HG02885 (cell line): ENCODE measurements around the gene ITPR1.

Experiments used
- ATAC-seq: cut with Tn5 transposase; IDR thresholded peaks from one replicate; pipeline ENCODE4 v1.9.1; 2021; ENCODE audit warnings: mild to moderate bottlenecking; ENCODE audit not compliant: unreplicated experiment, poor library complexity

The ITPR1 gene

DNA sequence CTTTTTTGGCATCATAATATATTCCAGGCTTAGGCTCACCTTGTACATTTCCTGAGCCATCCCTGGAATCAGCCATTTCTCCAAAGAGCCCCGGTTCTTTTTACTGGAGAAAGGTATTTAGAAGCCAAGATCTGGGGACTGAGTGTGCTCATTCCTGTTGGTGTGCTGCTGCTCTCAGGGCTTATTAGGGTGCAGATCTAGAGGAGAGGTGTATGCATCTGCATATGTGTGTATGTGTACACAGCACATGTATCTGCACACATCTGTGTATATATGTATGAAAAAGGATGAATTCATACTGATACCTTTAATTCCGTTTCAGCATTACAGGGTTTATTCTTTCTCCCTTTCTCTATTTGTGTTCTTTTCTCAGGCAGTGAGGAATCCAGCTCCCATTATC lies 324.0 kb downstream of the ITPR1 start:
- no peak for ATAC-seq

DNA sequence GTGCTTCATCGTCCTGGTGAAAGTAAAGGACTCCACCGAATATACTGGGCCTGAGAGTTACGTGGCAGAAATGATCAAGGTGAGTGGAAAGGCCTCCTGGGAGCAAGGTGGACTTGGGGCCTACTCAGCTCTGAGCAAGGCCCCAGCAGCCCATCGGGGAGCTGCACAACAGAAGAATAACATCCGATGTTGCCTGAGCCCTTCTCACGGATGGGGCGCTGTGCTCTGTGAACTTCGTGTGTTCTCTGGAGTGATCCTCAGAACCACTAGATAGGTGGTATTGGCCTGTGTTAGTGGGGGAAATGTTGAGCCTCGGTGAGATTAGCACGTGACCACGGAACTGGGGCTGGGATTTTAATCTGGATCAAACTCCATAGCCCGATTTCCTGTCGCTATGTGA lies 325.0 kb downstream of the ITPR1 start:
- ATAC-seq: no peak

GRCh38 chr3:4818986-4819693 lies 326.0 kb downstream of the ITPR1 start:
- ATAC-seq: no peak

DNA sequence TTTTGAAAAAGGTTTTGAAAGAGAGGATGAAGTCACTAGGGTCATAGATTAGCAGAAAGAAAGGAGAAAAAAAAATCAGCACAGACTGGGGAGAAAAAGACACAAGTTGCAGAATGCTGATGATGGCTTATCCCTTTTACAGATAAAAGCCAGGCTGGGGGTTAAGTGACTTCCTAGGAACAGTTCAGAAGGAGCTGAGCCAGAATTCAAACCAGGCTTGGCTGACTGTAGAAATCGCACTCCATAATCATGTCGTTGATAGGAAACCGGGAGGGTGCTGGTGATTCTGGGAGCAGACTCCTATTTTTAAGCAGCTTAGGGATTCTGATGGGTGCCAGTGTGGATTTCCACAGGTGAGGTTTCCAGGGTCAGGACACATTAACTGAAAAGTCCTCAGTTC lies 326.6 kb downstream of the ITPR1 start:
- no peak for ATAC-seq

DNA sequence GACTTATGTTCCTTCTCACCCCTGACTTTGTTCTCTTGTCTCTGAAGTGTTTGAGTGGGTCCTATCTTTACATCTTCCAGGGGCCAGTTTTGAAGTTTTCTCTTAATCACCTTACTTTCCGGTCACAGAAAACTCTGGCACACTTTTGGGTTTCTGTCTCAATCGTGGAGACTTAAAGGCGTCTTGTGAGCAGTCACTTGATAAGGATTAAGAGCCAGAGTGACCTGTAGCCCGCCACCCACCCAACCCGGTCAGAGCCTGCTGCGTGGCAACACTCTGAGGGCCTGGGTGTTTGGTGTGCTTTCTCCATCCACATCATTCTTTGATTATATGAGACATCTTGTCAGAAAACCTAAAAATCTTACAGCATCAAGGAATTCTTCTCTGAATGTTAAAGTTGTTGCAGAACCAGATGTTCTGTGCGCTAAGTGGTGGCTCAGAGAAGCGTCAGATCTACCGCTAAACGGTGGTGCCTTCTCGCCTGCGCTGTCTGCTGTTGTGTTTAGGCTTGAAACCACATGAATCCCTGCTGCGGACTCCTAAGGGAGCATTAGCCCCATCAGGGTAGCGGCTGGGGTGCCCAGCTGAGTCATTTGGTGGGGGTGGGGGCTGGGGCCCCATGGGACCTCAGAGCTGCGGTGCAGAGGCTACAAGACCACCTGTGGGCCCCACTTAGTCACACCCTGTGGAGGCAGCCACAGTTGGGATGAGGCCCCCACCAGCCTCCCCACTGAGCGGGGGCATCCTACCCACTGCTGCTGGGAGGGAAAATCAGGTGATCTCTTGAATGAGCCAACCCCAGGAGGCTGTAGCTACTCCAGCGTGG lies 327.4 kb downstream of the ITPR1 start:
- ATAC-seq: no peak

DNA sequence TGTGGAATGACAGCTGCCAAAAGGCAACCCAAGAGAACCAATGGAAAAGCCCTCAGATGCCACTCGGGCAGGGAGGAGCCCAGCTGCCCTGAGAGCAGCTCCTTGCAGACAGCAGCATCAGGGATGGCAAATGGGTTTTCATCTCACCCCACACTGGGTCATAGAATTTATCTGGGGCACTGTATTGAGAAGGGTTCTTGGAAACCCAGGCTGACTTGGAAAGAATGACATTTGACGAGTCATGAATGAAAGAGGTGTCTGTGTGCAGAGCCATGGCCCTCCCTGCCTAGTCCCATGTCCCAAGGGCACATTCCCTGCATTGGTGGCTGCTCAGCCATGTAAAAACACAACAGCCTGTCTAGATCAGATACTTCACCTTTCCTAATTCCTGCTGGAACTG lies 328.2 kb downstream of the ITPR1 start:
- ATAC-seq: no peak

DNA sequence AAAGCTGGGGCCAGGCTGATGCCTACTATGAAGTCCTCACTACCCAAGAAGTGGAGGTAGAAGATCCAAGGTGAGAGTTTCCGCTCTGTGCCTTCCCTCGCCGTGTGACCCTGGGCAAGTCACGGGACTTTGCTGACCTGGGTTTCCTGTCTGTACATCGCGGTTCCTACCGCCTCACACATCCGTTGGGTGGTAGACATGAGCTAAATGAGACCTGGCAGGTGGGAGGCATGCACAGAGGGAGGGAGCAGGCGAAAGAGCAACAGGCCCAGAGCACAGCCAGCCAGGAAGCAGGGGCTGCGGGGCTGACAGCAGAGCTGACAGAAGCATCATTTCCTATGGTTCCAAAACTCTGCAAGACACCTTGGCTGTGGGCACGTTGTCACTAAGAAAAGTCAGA lies 328.8 kb downstream of the ITPR1 start:
- no peak for ATAC-seq

GRCh38 chr3:4822568-4822967 lies 329.4 kb downstream of the ITPR1 start:
- ATAC-seq: no peak

- no peak for ATAC-seq
Observed at GRCh38 chr3:4823385-4823784, 330.2 kb downstream of the ITPR1 start.

- ATAC-seq: no peak
Observed at GRCh38 chr3:4823986-4824925, 331.1 kb downstream of the ITPR1 start.

- no peak for ATAC-seq
Observed at GRCh38 chr3:4824926-4825325, 331.8 kb downstream of the ITPR1 start.

DNA sequence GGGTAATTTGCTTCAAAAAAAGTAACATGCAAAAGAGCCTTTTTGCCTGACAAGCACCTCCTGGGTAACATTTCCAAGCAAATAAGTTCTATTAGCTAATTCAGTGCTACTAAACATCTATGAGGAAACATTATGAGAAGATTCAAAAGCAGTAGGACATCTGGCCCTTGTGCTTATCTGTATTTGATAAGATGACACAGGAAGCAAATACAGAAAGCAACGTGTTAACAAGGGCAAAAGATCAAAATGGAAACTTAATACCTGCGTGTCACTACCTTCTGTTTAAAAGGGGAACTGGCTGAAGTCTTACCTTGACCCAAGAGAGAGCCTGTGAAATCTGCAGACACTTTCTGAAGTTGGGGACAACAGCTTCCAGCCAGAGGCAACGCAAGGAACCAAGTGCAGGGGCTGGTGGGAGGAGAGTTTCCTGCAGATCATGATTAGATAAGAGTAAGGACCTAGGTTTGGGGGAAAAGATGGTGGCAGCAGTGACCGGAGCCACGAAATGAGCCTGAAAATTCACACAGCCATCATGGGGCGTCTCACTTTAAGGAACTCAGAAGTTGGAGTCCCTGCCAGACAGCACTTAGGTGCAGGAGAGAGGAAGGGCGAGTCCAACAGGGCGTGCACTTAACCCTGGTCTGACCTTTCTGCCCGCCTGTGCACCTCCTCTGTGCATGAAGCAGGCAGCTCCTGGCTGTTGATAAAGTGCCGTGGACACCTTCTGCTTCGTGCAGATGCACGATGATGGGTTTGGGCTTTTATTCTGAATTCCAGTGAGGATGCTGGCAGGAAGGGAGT lies 332.5 kb downstream of the ITPR1 start:
- no peak for ATAC-seq

GRCh38 chr3:4826237-4827100 lies 333.3 kb downstream of the ITPR1 start:
- ATAC-seq: no peak

- ATAC-seq: no peak
Observed at GRCh38 chr3:4827767-4828166, 334.6 kb downstream of the ITPR1 start.

GRCh38 chr3:4828279-4829030 lies 335.3 kb downstream of the ITPR1 start:
- no peak for ATAC-seq

DNA sequence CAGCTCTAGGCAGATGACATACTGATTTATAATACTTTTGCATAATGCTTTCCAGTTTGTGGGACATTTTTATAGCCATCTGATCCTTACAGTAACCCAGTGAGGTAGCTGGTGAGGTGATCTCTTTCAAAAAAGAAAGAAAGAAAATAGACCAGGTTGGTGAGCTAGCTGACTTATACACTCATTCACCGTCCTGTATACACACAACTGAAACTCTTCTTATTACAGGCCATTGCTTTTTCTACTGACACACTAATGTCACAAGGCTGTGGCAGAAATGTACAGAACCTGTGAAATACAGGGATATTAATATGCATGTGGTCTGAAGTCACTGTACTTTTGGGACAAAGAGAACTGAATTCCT lies 335.9 kb downstream of the ITPR1 start:
- peak; percentile 60 for ATAC-seq

DNA sequence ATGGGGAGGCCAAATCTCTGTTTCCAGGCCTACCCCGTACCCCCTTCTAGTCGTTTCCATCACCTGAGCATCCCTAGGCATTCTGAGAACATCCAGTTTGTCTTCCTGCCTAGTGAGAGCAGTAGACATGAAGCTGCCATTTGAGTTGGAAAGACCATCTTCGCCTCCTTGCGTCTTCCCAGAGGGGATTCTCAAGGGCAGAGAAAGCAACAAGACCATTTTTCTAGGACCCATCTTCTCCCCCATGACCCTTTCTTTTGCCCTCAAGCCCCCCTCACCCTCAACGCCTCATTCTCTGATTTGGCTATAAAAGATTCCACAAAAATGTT lies 337.4 kb downstream of the ITPR1 start:
- no peak for ATAC-seq

GRCh38 chr3:4831580-4831950 lies 338.4 kb downstream of the ITPR1 start:
- ATAC-seq: peak; percentile 20

DNA sequence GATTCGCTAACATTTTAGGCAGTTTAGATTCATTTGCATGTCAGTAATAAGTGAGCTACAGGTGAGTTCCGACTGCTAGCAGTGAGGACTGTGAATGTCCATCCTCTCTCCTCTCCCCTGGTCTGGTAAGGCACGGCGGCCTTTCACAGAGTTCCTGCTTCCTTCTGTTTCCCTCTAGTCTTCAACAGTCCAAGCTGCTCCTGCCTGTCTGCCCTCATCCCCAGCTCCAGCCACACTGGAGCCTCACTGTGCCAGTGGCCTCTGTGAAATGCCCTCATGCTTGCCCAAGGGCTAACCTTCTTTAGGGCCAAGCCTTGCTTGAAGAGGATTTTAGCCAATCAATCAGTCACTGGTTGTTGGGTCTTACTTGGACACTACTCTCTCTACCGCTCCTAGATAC lies 340.3 kb downstream of the ITPR1 start:
- ATAC-seq: no peak
